Measurements from ENCODE around the gene HBS1L.

GRCh38 chr6:135093578-135093977, 39.0 kb upstream of the HBS1L start:
- TF ChIP-seq CTCF (IDR thresholded peaks at IDR 0.05) (no peak), POLR2A (IDR thresholded peaks at IDR 0.05) (no peak)
